ENCODE results near the gene CUTC. TPM values are rescaled to one million over a fixed set of nuclear protein-coding genes. Genes with fewer than 3 reads are reported as not detected.

CUTC gene
- total RNA-seq, 1 donor from 2014 or later = 8.4 TPM

- no peaks in the 10 kb centered on the region for H3K36me3 ChIP-seq (ENCODE audit: control insufficient read depth, insufficient read depth, low read length)
- no peak overlapping the region for H3K4me3 ChIP-seq (ENCODE audit: low read depth, low read length)
- no peak for DNase-seq (ENCODE audit: low read depth)
- no peaks in the 10 kb centered on the region for H3K27me3 ChIP-seq (ENCODE audit: control insufficient read depth, insufficient read depth, low read length)
- no peak for TF ChIP-seq CTCF (IDR thresholded peaks at IDR 0.05; ENCODE audit: insufficient read depth, low read length, poor library complexity, severe bottlenecking)
Measured at GRCh38 chr10:99779335-99779734, 47.3 kb downstream of the CUTC start.

- no peaks in the 10 kb centered on the region for H3K36me3 ChIP-seq (ENCODE audit: control insufficient read depth, insufficient read depth, low read length)
- TF ChIP-seq CTCF (IDR thresholded peaks at IDR 0.05; ENCODE audit: insufficient read depth, low read length, poor library complexity, severe bottlenecking) = no peak
- no peak for DNase-seq (ENCODE audit: low read depth)
- H3K4me3 ChIP-seq (ENCODE audit: low read depth, low read length) = no peak overlapping the region
- no peaks in the 10 kb centered on the region for H3K27me3 ChIP-seq (ENCODE audit: control insufficient read depth, insufficient read depth, low read length)
Measured at GRCh38 chr10:99781734-99782429, 49.8 kb downstream of the CUTC start.

GRCh38 chr10:99782447-99783286, 50.6 kb downstream of the CUTC start, which contains the start of gene ABCC2:
ABCC2 (plus strand) TSS chr10:99782640; CDS start chr10:99782845, 205 bp downstream.
- Histone ChIP-seq H3K4me3 (ENCODE audit: low read depth, low read length) (no peak within 1 kb of the TSS), H3K36me3 (ENCODE audit: control insufficient read depth, insufficient read depth, low read length) (no peaks in the 10 kb centered on the region), H3K27me3 (ENCODE audit: control insufficient read depth, insufficient read depth, low read length) (no peaks in the 10 kb centered on the region)
- no peak for DNase-seq (ENCODE audit: low read depth)
- TF ChIP-seq CTCF (IDR thresholded peaks at IDR 0.05; ENCODE audit: insufficient read depth, low read length, poor library complexity, severe bottlenecking) = no peak

- no peak for TF ChIP-seq CTCF (IDR thresholded peaks at IDR 0.05; ENCODE audit: insufficient read depth, low read length, poor library complexity, severe bottlenecking)
- no peak for DNase-seq (ENCODE audit: low read depth)
Measured at GRCh38 chr10:99784016-99784726, 52.1 kb downstream of the CUTC start.

GRCh38 chr10:99784727-99785441, 52.9 kb downstream of the CUTC start:
- no peak for DNase-seq (ENCODE audit: low read depth)

More at GRCh38 chr10:99784016-99784726, 52.1 kb downstream of the CUTC start:
- no peaks in the 10 kb centered on the region for H3K36me3 ChIP-seq (ENCODE audit: control insufficient read depth, insufficient read depth, low read length)
- H3K27me3 ChIP-seq (ENCODE audit: control insufficient read depth, insufficient read depth, low read length) = no peaks in the 10 kb centered on the region
- H3K4me3 ChIP-seq (ENCODE audit: low read depth, low read length) = no peak overlapping the region

More at GRCh38 chr10:99784727-99785441, 52.9 kb downstream of the CUTC start:
- no peak for TF ChIP-seq CTCF (IDR thresholded peaks at IDR 0.05; ENCODE audit: insufficient read depth, low read length, poor library complexity, severe bottlenecking)
- no peak overlapping the region for H3K4me3 ChIP-seq (ENCODE audit: low read depth, low read length)
- no peaks in the 10 kb centered on the region for H3K27me3 ChIP-seq (ENCODE audit: control insufficient read depth, insufficient read depth, low read length)
- H3K36me3 ChIP-seq (ENCODE audit: control insufficient read depth, insufficient read depth, low read length) = no peaks in the 10 kb centered on the region

Data from kidney epithelial cell (primary cell).